HCT116 (cell line): ENCODE data around the gene BAX. TPM values are rescaled to one million over a fixed set of nuclear protein-coding genes. Genes with fewer than 3 reads are reported as not detected.

ENCODE experiments used
- ATAC-seq: fragments of 200-7000 bp; cut with Tn5 transposase; 2 replicates; pipeline ENCODE4 v1.9.1; 2020; ENCODE audit warnings: mild to moderate bottlenecking, moderate library complexity
- BruUV-seq: library from RNA; stranded (reverse); fragments of 400-500 nt; replicated peaks from 2 replicates; lab custom pipeline; 2021; lab: Mats Ljungman, UMichigan
- CTCF ChIA-PET: fragments of 300-600 bp; sonication (Branson Sonifier 250); formaldehyde crosslinking; loops from one replicate; lab custom pipeline; 2021; ENCODE audit warnings: antibody characterized with exemption; lab: Charles Lee
- POLR2A ChIA-PET: fragments of 300-600, 350-600 bp; sonication (Branson Sonifier 250); formaldehyde crosslinking; loops from one replicate; lab custom pipeline; 2021; ENCODE audit warnings: antibody characterized with exemption; lab: Charles Lee
- RAD21 ChIA-PET, 2 experiments: fragments of 300-600 bp; sonication (Branson Sonifier 250); formaldehyde crosslinking; loops; one replicate each; lab custom pipeline; 2023; ENCODE audit warnings: low total read pairs in 2 of 2; ENCODE audit not compliant: uncharacterized antibody in 2 of 2, unreplicated experiment in 2 of 2, low non-redundant PET in 1 of 2; lab: Charles Lee
- DNase-seq: peaks from one replicate; pipeline ENCODE4 v3.0.0-alpha.2; 2010; ENCODE audit warnings: low read depth, low spot score
- H2AFZ ChIP-seq: fragments of 200-600 bp; shearing (Covaris generic), sonication (generic); 2 replicates; pipeline ENCODE4 v1.6.1; 2017; ENCODE audit warnings: low read depth, mixed run types, mixed read lengths, antibody characterized with exemption, low read length; ENCODE audit not compliant: poor library complexity, severe bottlenecking
- H3K27ac ChIP-seq: 2 replicates; pipeline ENCODE4 v1.5.1; 2012; ENCODE audit warnings: low read depth, low read length
- H3K27me3 ChIP-seq: fragments of 200-600 bp; sonication (generic); 2 replicates; pipeline ENCODE4 v1.6.1; 2016; ENCODE audit warnings: mixed run types, low read length, mixed read lengths; ENCODE audit not compliant: insufficient read depth
- H3K36me3 ChIP-seq, 2 experiments: fragments of 200-500 bp in 1 of 2; fragments of 200-600 bp in 1 of 2; sonication (Bioruptor generic) in 1 of 2; sonication (generic) in 1 of 2; 2 replicates each; pipeline versions ENCODE4 v1.5.1 to v1.6.1; 2014 to 2016; ENCODE audit warnings: low read length in 2 of 2, inconsistent platforms in 1 of 2, mixed read lengths in 1 of 2, mixed run types in 1 of 2; ENCODE audit not compliant: insufficient read depth in 2 of 2, control insufficient read depth in 1 of 2
- H3K4me1 ChIP-seq, 2 experiments: fragments of 200-600 bp in 1 of 2; sonication (generic) in 1 of 2; 2 replicates each; pipeline versions ENCODE4 v1.5.1 to v1.6.1; 2012 to 2017; ENCODE audit warnings: low read length in 2 of 2, inconsistent platforms in 1 of 2, mild to moderate bottlenecking in 1 of 2, mixed read lengths in 1 of 2, mixed run types in 1 of 2, moderate library complexity in 1 of 2; ENCODE audit not compliant: insufficient read depth in 2 of 2, control insufficient read depth in 1 of 2
- H3K4me2 ChIP-seq: fragments of 200-600 bp; sonication (generic); 2 replicates; pipeline ENCODE4 v1.6.1; 2017; ENCODE audit warnings: mixed run types, low read length, mixed read lengths
- H3K4me3 ChIP-seq, 2 experiments: fragments of 200-600 bp in 1 of 2; sonication (generic) in 1 of 2; replicated peaks in 1 of 2; 2 replicates each; pipeline ENCODE4 v1.5.1; 2011 to 2016; ENCODE audit warnings: low read length in 2 of 2, control low read depth in 1 of 2, low read depth in 1 of 2, mild to moderate bottlenecking in 1 of 2, mixed read lengths in 1 of 2, mixed run types in 1 of 2
- H3K79me2 ChIP-seq: fragments of 200-600 bp; sonication (generic); 2 replicates; pipeline ENCODE4 v1.6.1; 2017; ENCODE audit warnings: mild to moderate bottlenecking, mixed run types, low read length, moderate library complexity, mixed read lengths; ENCODE audit not compliant: insufficient read depth
- H3K9ac ChIP-seq: fragments of 200-600 bp; sonication (generic); 2 replicates; pipeline ENCODE4 v1.6.1; 2016; ENCODE audit warnings: low read length, mixed read lengths
- H3K9me2 ChIP-seq: fragments of 200-600 bp; sonication (generic), shearing (Covaris generic); 2 replicates; pipeline ENCODE4 v1.6.1; 2017; ENCODE audit warnings: mixed run types, mild to moderate bottlenecking, moderate library complexity; ENCODE audit not compliant: insufficient read depth
- H3K9me3 ChIP-seq, 2 experiments: fragments of 200-500 bp in 1 of 2; fragments of 200-600 bp in 1 of 2; sonication (Bioruptor generic) in 1 of 2; sonication (generic) in 1 of 2; 2 replicates each; pipeline ENCODE4 v1.6.1; 2014 to 2017; ENCODE audit warnings: low read length in 2 of 2, mixed read lengths in 2 of 2, inconsistent platforms in 1 of 2, low read depth in 1 of 2, mild to moderate bottlenecking in 1 of 2, mixed run types in 1 of 2, moderate library complexity in 1 of 2; ENCODE audit not compliant: control insufficient read depth in 1 of 2, insufficient read depth in 1 of 2
- H4K20me1 ChIP-seq: fragments of 200-600 bp; sonication (generic), shearing (Covaris generic); 2 replicates; pipeline ENCODE4 v1.6.1; 2017; ENCODE audit warnings: mixed run types, mild to moderate bottlenecking, moderate library complexity; ENCODE audit not compliant: insufficient read depth
- CBX3 ChIP-seq: IDR thresholded peaks from 2 replicates; pipeline ENCODE4 v1.6.1; 2012; ENCODE audit warnings: low read depth
- EGR1 ChIP-seq: IDR thresholded peaks from 2 replicates; pipeline ENCODE4 v1.6.1; 2012; ENCODE audit warnings: low read depth
- JUND ChIP-seq: IDR thresholded peaks from 2 replicates; pipeline ENCODE4 v1.6.1; 2012
- RAD21 ChIP-seq: IDR thresholded peaks from 2 replicates; pipeline ENCODE4 v1.6.1; 2012; ENCODE audit warnings: low read depth, mild to moderate bottlenecking
- intact Hi-C: fragments of 100-400 bp; cut with micrococcal nuclease; formaldehyde crosslinking; loops from 2 replicates; pipeline ENCODE4 v1.10.0; 2022
- total RNA-seq: library from RNA; stranded (reverse); gene quantifications from one replicate; pipeline ENCODE4 v1.2.1, GENCODE V29; 2021; ENCODE audit not compliant: unreplicated experiment
- TF ChIP-seq, protein P1 (sequence below): IDR thresholded peaks from 2 replicates; pipeline ENCODE4 v1.6.1; 2011; ENCODE audit warnings: mild to moderate bottlenecking, low read length, moderate library complexity; ENCODE audit not compliant: insufficient replicate concordance; ENCODE audit errors: extremely low read depth

The BAX gene
- total RNA-seq, 1 experiment from 2014 or later: 96.4 TPM

DNA sequence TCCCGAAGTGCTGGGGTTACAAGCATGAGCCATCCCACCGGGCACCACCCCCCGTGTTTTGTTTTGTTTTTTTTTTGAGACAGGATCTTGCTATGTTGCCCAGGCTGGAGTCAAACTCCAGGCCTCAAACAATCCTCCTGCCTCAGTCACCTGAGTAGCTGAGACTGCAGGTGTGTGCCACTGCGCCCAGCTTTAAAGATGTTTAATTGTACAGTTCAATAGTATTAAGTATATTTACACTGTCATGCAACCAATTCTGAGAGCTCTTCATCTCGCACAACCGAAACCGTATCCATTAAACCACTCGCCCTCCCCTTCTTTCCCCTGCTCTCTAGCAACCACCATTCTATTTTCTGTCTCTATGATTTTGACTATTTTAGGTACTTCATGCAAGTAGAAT is 38.9 kb upstream of the BAX start:
- Histone ChIP-seq H3K27me3 (no peaks in the 10 kb centered on the region), H3K36me3 (peaks cover 6 to 18% of the 10 kb centered on the region in 2 experiments), H3K4me1 (no peaks in the 10 kb centered on the region), H3K4me2 (no peak overlapping the region), H3K4me3 (no peak overlapping the region), H4K20me1 (no peaks in the 10 kb centered on the region), H3K9ac (no peak overlapping the region), H2AFZ (no peak overlapping the region), H3K79me2 (no peaks in the 10 kb centered on the region), H3K9me2 (no peaks in the 10 kb centered on the region), H3K27ac (no peak overlapping the region), H3K9me3 (no peaks in the 10 kb centered on the region)
- CTCF ChIA-PET: no interaction called here
- TF ChIP-seq JUND: no peak
- TF ChIP-seq EGR1: no peak
- TF ChIP-seq RAD21: no peak
- intact Hi-C loops: no loop called here
- ATAC-seq (no peak), DNase-seq (no peak)
- POLR2A ChIA-PET: no interaction called here
- BruUV-seq: no TSS peak
- RAD21 ChIA-PET: no interaction called here

DNA sequence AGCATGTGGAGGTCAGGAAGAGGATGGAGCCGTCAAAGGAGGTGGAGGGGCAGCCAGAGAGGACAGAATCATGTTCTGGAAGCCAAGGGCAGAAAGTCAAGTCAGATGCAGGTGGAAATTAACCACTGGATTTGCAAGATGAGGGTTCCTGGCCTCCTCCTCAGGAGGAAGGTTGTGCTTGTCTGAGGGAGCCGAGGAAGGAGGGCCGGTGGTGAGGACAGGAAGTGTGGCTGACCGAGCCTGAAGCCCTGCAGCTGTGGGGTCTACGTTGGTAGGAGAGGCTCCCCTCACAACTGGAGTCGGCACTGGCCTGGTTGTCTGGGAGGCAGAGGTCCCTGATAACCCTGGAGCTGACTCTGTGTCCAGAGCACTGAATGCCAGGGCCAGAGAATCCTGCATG is 36.6 kb upstream of the BAX start:
- RAD21 ChIA-PET: no interaction called here
- TF ChIP-seq, protein P1, sequence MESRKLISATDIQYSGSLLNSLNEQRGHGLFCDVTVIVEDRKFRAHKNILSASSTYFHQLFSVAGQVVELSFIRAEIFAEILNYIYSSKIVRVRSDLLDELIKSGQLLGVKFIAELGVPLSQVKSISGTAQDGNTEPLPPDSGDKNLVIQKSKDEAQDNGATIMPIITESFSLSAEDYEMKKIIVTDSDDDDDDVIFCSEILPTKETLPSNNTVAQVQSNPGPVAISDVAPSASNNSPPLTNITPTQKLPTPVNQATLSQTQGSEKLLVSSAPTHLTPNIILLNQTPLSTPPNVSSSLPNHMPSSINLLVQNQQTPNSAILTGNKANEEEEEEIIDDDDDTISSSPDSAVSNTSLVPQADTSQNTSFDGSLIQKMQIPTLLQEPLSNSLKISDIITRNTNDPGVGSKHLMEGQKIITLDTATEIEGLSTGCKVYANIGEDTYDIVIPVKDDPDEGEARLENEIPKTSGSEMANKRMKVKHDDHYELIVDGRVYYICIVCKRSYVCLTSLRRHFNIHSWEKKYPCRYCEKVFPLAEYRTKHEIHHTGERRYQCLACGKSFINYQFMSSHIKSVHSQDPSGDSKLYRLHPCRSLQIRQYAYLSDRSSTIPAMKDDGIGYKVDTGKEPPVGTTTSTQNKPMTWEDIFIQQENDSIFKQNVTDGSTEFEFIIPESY: no peak
- no peak for TF ChIP-seq CBX3

More for the DNA sequence above, 36.6 kb upstream of the BAX start:
- BruUV-seq: no TSS peak
- DNase-seq (no peak), ATAC-seq (no peak)
- Histone ChIP-seq H3K9ac (no peak overlapping the region), H3K4me1 (no peaks in the 10 kb centered on the region), H3K79me2 (no peaks in the 10 kb centered on the region), H3K4me3 (no peak overlapping the region), H3K9me2 (no peaks in the 10 kb centered on the region), H3K4me2 (no peak overlapping the region), H4K20me1 (no peaks in the 10 kb centered on the region), H2AFZ (no peak overlapping the region), H3K27me3 (no peaks in the 10 kb centered on the region), H3K36me3 (peaks cover 2 to 9% of the 10 kb centered on the region in 2 experiments; a peak in 3 of 4 replicates), H3K27ac (no peak overlapping the region), H3K9me3 (no peaks in the 10 kb centered on the region)
- ChIA-PET POLR2A (interaction anchor here (1.1 to 1.6 kb wide), 3 partner anchors 37 to 49 kb away, joined by 3 to 4 read pairs (median 3); partner anchors contain the start of genes BAX and PPP1R15A), CTCF (interaction anchor here (1.2 kb wide), 1 partner anchor 53 kb away, joined by 3 read pairs; no protein-coding TSS in a partner anchor)
- intact Hi-C loops: no loop called here
